HG02571 (cell line): ENCODE measurements around the gene AKAP8.
"Not testable (repeated sequence)": the region's sequence is repeated elsewhere in the genome, so short reads cannot be mapped to it uniquely, and the experiment has no call there.

ENCODE experiments used
- ATAC-seq: cut with Tn5 transposase; IDR thresholded peaks from one replicate; pipeline ENCODE4 v1.9.1; 2021; ENCODE audit warnings: mild to moderate bottlenecking, moderate library complexity; ENCODE audit not compliant: unreplicated experiment

The AKAP8 gene

GRCh38 chr19:15374105-15374651, 5.4 kb downstream of the AKAP8 start:
- no peak for ATAC-seq

GRCh38 chr19:15373644-15374043, 5.9 kb downstream of the AKAP8 start:
- no peak for ATAC-seq

GRCh38 chr19:15372891-15373301, 6.7 kb downstream of the AKAP8 start:
- no peak for ATAC-seq

- ATAC-seq, result no peak
Measured at GRCh38 chr19:15372470-15372869, 7.1 kb downstream of the AKAP8 start.

DNA sequence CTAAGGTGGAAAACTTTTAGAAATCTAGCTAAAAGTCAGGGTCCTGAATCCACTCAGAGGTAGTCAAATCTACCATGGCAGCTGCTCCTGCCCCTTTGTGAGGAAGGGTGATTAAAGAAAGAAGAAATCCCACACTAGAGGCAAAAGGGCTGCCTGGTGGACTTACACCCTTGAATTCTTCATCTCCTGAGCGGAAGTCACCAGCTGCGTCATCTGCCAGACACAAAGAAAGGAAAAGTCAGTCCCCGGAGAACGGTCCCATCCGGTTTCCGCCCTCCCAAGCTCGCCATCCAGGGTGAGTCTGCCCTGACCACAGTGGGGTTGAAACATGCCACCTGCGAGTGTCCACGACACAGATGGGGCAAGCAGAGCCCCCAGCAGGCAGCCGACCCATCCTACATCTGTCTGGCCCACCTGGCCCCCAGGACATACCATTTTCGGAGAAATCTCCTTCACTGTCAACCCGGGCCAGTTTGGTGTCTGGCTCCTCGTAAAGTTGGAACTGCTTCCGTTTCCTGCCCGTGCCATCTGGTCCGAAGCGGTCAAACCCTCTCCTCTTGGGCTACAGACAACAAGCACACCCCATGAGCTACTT, 7.7 kb downstream of the AKAP8 start:
- no peak for ATAC-seq

- no peak for ATAC-seq
Measured at GRCh38 chr19:15371119-15371518, 8.5 kb downstream of the AKAP8 start.

- no peak for ATAC-seq
Measured at GRCh38 chr19:15369594-15369891, 10.0 kb downstream of the AKAP8 start.

- ATAC-seq, result no peak
Measured at GRCh38 chr19:15368798-15369593, 10.6 kb downstream of the AKAP8 start.

DNA sequence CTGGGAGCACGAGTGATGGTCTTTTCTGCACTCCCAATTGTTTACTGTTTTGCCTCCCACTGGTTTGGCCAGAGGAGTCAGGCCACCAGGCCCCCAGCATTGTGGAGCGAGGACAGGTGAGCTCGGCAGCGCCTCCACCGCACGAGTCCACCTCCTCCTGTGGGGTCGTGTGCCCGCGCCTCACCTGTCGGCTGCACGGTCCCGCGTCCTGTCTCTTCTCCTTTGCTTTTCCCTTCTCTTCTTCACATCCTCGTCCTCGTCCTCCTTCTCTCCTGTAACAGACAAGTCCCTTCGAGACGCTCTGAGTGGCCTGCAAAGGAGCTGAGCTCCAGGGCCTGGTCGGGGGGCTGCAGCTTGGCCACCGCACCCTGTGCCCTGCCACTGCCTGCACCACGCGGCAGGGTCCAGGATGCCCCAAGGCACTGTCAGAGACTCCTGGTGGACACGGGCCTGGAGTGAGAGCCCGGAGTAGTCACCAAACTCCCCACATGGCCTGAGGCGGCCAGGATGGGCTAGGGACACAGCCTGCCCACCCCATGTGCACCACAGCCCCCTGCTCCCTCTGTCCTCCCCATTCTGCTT, 11.4 kb downstream of the AKAP8 start:
- ATAC-seq, result no peak

GRCh38 chr19:15367439-15367838, 12.1 kb downstream of the AKAP8 start:
- no peak for ATAC-seq

DNA sequence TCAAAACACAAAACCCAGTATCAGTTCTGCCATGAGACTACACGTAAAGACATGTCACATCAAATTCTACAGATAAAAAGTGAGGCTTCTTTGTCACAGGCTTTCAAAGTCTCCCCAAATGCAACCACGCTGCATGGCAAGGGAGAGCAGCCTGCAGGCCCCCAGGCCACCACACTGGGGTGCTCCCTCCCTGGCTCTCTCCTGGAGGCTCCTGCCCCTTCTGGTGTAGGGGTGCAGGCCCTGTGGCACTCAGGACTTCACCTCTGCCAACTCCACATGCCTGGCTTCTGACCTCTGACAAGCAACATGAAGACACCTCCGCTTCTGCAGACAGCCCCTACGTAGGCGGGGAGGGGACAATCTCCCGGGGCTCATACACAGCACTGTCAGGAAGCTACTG, 14.3 kb downstream of the AKAP8 start:
- no peak for ATAC-seq

- not testable (repeated sequence) for ATAC-seq
Measured at GRCh38 chr19:15363791-15364190, 15.8 kb downstream of the AKAP8 start.

- not testable (repeated sequence) for ATAC-seq
Measured at GRCh38 chr19:15363048-15363447, 16.5 kb downstream of the AKAP8 start.

- not testable (repeated sequence) for ATAC-seq
Measured at GRCh38 chr19:15360015-15360414, 19.6 kb downstream of the AKAP8 start.

DNA sequence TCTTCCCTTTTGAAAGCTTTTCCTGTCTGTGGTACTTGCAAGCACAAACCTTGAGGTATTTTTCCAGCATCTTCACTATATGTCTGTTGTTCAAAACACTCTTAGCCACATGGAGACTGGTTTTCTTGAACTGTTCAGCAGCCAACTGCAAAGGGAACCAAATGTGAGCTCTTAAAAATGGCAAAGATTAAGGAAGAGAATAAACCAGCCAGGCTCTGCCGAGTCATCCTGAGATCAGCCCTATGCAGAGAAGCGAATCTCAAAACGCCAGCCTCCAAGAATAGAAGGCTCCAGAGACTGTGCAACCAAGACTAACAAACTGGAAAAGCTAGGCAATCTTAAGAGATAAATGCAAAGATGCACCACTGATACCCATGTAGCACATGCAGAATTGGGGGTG, 20.7 kb downstream of the AKAP8 start:
- ATAC-seq, result no peak

DNA sequence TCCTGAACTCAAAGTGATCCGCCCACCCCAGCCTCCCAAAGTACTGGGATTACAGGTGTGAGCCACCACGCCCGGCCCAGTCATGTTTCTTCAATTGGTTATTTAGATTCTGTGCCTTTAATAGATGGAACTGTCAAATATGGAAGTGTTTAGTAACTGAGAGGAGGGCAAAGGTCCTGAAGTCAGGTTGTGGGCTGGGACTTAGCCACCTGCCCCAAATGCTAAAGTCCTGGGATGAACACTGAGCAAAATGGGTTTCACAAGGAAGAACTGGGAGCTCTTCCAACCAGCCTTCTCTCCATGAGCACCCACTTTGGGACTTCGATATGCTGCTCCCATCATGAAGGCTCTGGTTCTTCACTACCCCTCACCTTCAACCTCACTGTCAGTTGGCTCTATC, 21.7 kb downstream of the AKAP8 start:
- no peak for ATAC-seq

GRCh38 chr19:15354566-15355296, 24.9 kb downstream of the AKAP8 start:
- no peak for ATAC-seq

- ATAC-seq, result no peak
Measured at GRCh38 chr19:15353908-15354307, 25.7 kb downstream of the AKAP8 start.

- not testable (repeated sequence) for ATAC-seq
Measured at GRCh38 chr19:15352535-15352934, 27.1 kb downstream of the AKAP8 start.

- ATAC-seq, result not testable (repeated sequence)
Measured at GRCh38 chr19:15341328-15341727, 38.3 kb downstream of the AKAP8 start.

DNA sequence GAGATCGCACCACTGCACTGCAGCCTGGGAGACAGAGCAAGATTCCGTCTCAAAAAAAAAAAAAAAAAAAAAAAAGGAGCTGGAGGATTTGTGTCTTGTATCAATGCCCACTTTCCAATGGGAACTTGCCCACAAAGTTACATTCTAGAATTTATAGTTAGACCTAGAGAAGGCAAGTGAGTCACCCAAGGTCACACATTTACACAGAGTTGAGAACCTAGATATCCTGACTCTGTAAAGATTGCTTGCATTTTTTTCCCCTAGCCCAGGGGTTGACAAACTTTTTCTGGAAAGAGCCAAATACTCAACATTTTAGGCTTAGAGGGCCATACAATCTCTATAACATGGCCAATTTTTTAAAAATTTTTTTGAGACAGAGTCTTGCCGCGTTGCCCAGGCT, 39.5 kb downstream of the AKAP8 start:
- ATAC-seq, result no peak
